ENCODE measurements around the gene GSTA2. TPM values are rescaled to one million over a fixed set of nuclear protein-coding genes. Genes with fewer than 3 reads are reported as not detected.
"Not testable (repeated sequence)": the region's sequence is repeated elsewhere in the genome, so short reads cannot be mapped to it uniquely, and the experiment has no call there.

Gene GSTA2
- total RNA-seq, 1 experiment from 2014 or later, result not detected

GRCh38 chr6:52754443-52754842, 8.8 kb downstream of the GSTA2 start:
- Histone ChIP-seq H3K23ac (ENCODE audit: insufficient read length, low read depth, low read length) (no peak overlapping the region), H3K14ac (ENCODE audit: insufficient read depth, low read length) (no peak overlapping the region), H3K27ac (ENCODE audit: insufficient read length, low read depth, low read length) (no peak overlapping the region), H3K18ac (ENCODE audit: insufficient read length, low read depth, low read length) (no peak overlapping the region), H3K79me1 (ENCODE audit: insufficient read depth, low read depth, low read length, poor library complexity, severe bottlenecking) (no peaks in the 10 kb centered on the region), H2BK20ac (ENCODE audit: low read depth, low read length, poor library complexity, severe bottlenecking) (no peak overlapping the region), H3K4me1 (ENCODE audit: insufficient read depth, low read length) (no peaks in the 10 kb centered on the region; the same call in 1 of the 2 replicates), H3K9ac (ENCODE audit: extremely low read depth, insufficient read length, low read length) (no peak overlapping the region), H3K23me2 (ENCODE audit: insufficient read length, low read depth, low read length, poor library complexity, severe bottlenecking) (no peaks in the 10 kb centered on the region), H4K20me1 (ENCODE audit: control insufficient read depth, insufficient read depth, insufficient read length) (no peaks in the 10 kb centered on the region), H4K8ac (replicated peaks; ENCODE audit: insufficient read length, low read depth, low read length) (no peak overlapping the region), H2BK120ac (ENCODE audit: low read depth, low read length, poor library complexity, severe bottlenecking) (no peak overlapping the region), H3K27me3 (ENCODE audit: insufficient read depth, low read length) (no peaks in the 10 kb centered on the region), H4K91ac (ENCODE audit: insufficient read length, low read depth, low read length) (no peak overlapping the region), H2BK12ac (ENCODE audit: insufficient read length, low read depth, low read length) (no peak overlapping the region), H3K4me2 (ENCODE audit: insufficient read depth, insufficient read length, low read length) (no peak overlapping the region), H3K79me2 (ENCODE audit: insufficient read depth, low read length) (no peaks in the 10 kb centered on the region), H3K4ac (ENCODE audit: low read depth, low read length) (no peak overlapping the region), H2BK5ac (ENCODE audit: insufficient read length, low read length) (no peak overlapping the region), H3K56ac (ENCODE audit: insufficient read length, low read depth, low read length) (no peak overlapping the region), H2AFZ (ENCODE audit: low read length) (no peak overlapping the region), H2AK5ac (ENCODE audit: insufficient read length, low read length) (no peak overlapping the region), H4K5ac (ENCODE audit: insufficient read length, low read depth, low read length) (no peak overlapping the region), H3T11ph (ENCODE audit: low read length) (no peak overlapping the region), H3K9me3 (ENCODE audit: control insufficient read depth, low read depth, low read length) (no peaks in the 10 kb centered on the region), H2BK15ac (ENCODE audit: low read depth, low read length) (no peak overlapping the region)
- peaks cover 3% of the 10 kb centered on the region for H3K27me3 Mint-ChIP-seq (ENCODE audit: low read depth)
- H3K4me3 Mint-ChIP-seq, result no peak overlapping the region
- no peak for DNase-seq
- no peak for TF ChIP-seq CTCF (conservative IDR thresholded peaks at IDR 0.05)
- H3K27ac Mint-ChIP-seq, result no peak overlapping the region; a peak in 1 of 7 replicates
- peaks cover 7 to 8% of the 10 kb centered on the region in 2 experiments for H3K4me1 Mint-ChIP-seq
- peaks cover 20 to 22% of the 10 kb centered on the region in 2 experiments for H3K9me3 Mint-ChIP-seq
- peaks cover 7 to 20% (median 16%) of the 10 kb centered on the region in 3 experiments for H3K36me3 Mint-ChIP-seq (ENCODE audit: insufficient read depth in 1 of 3, low read depth in 3 of 3)
- no CpG with 5 or more reads among the region's 3 CpGs for WGBS (ENCODE audit: extremely low coverage, insufficient read length, low lambda C conversion rate)

- H4K20me1 ChIP-seq (ENCODE audit: control insufficient read depth, insufficient read depth, insufficient read length); H3K4ac ChIP-seq (ENCODE audit: low read depth, low read length); H2AFZ ChIP-seq (ENCODE audit: low read length); H2BK15ac ChIP-seq (ENCODE audit: low read depth, low read length); H3K56ac ChIP-seq (ENCODE audit: insufficient read length, low read depth, low read length); H2BK20ac ChIP-seq (ENCODE audit: low read depth, low read length, poor library complexity, severe bottlenecking); H3K9me3 ChIP-seq (ENCODE audit: control insufficient read depth, low read depth, low read length); DNase-seq; H3K79me1 ChIP-seq (ENCODE audit: insufficient read depth, low read depth, low read length, poor library complexity, severe bottlenecking); H3K27ac Mint-ChIP-seq; H4K5ac ChIP-seq (ENCODE audit: insufficient read length, low read depth, low read length); H3K4me1 ChIP-seq (ENCODE audit: insufficient read depth, low read length); H3K27me3 Mint-ChIP-seq (ENCODE audit: low read depth); H3K79me2 ChIP-seq (ENCODE audit: insufficient read depth, low read length); H3K27me3 ChIP-seq (ENCODE audit: insufficient read depth, low read length); H3K14ac ChIP-seq (ENCODE audit: insufficient read depth, low read length); H2AK5ac ChIP-seq (ENCODE audit: insufficient read length, low read length); H4K91ac ChIP-seq (ENCODE audit: insufficient read length, low read depth, low read length); H3K18ac ChIP-seq (ENCODE audit: insufficient read length, low read depth, low read length); H3K9ac ChIP-seq (ENCODE audit: extremely low read depth, insufficient read length, low read length); H3K23ac ChIP-seq (ENCODE audit: insufficient read length, low read depth, low read length); H2BK120ac ChIP-seq (ENCODE audit: low read depth, low read length, poor library complexity, severe bottlenecking); H2BK5ac ChIP-seq (ENCODE audit: insufficient read length, low read length); H3K27ac ChIP-seq (ENCODE audit: insufficient read length, low read depth, low read length); H3K4me2 ChIP-seq (ENCODE audit: insufficient read depth, insufficient read length, low read length); H3T11ph ChIP-seq (ENCODE audit: low read length); H2BK12ac ChIP-seq (ENCODE audit: insufficient read length, low read depth, low read length); H3K4me3 Mint-ChIP-seq; H3K23me2 ChIP-seq (ENCODE audit: insufficient read length, low read depth, low read length, poor library complexity, severe bottlenecking); H4K8ac ChIP-seq (replicated peaks; ENCODE audit: insufficient read length, low read depth, low read length): not testable (repeated sequence)
- Mint-ChIP-seq H3K9me3 (peaks cover 16 to 19% of the 10 kb centered on the region in 2 experiments), H3K36me3 (ENCODE audit: insufficient read depth in 1 of 3, low read depth in 3 of 3) (peaks cover 7 to 20% (median 13%) of the 10 kb centered on the region in 3 experiments), H3K4me1 (peaks cover 13 to 16% of the 10 kb centered on the region in 2 experiments)
- no CpG with 5 or more reads among the region's 2 CpGs for WGBS (ENCODE audit: extremely low coverage, insufficient read length, low lambda C conversion rate)
Measured at GRCh38 chr6:52753137-52753536, 10.1 kb downstream of the GSTA2 start.
